ENCODE data around the gene CA6. TPM values are rescaled to one million over a fixed set of nuclear protein-coding genes. Genes with fewer than 3 reads are reported as not detected.

The CA6 gene
- total and polyA plus RNA-seq, 2 of the 8 experiments (the other 6 are each of a cell fraction or from before 2014, with no cell fraction given): not detected

DNA sequence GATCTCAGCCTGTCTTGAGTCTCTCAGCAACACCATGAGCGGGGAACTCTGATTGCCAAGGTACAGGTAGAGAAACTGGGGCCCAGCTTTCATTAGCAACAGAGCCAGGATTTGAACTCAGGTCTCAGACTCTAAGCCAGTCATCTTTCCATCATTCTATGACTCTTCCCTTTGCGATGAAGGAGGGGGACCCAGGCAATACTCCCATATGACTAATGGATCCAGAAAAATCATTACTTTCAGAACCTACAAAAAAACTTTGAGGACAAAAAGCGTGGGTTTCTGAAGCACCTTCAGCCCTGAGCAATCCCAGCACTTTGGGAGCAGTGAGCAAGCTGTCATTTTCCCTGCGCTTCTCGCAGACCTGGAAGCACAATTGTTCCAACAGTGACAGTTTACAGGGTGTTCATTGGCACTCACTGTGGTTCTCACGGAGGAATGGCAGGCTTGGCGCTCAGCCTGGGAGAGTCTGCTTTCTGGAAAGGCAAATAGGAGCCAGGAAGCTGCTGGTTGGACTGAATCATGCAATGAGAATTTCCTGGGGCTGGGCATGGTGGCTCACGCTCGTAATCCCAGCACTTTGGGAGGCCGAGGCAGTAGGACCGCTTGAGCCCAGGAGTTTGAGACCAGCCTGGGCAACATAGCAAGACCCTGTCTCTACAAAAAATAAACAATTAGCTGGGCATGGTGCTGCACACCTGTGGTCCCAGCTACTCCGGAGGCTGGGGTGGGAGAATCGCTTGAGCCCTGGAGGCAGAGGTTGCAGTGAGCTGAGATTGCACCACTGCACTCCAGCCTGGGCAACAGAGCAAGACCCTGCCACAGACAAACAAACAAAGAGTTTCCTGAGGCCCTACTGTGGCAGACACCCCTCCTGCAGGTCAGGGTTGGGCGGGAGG lies 40.5 kb downstream of the CA6 start:
- Histone ChIP-seq H2BK15ac (ENCODE audit: low read length) (no peak overlapping the region), H3K4me1 (replicated peaks in 1 of 4; ENCODE audit: control insufficient read depth in 3 of 4, insufficient read depth in 4 of 4, low read length in 3 of 4) (peaks cover 0 to 2% (median 0%) of the 10 kb centered on the region in 4 experiments; a peak in 2 of 7 replicates), H3K23me2 (ENCODE audit: low read depth, low read length) (peaks cover 2% of the 10 kb centered on the region; the same call in 1 of the 2 replicates), H3K79me2 (ENCODE audit: control insufficient read depth in 1 of 2, insufficient read depth in 2 of 2, low read length in 2 of 2) (no peaks in the 10 kb centered on the region), H2AFZ (ENCODE audit: low read length) (no peak overlapping the region), H3K36me3 (ENCODE audit: control insufficient read depth in 2 of 4, insufficient read depth in 4 of 4, low read length in 3 of 4) (no peaks in the 10 kb centered on the region), H3K4ac (replicated peaks; ENCODE audit: insufficient read length, low read depth, low read length) (no peak overlapping the region), H4K8ac (ENCODE audit: extremely low read depth, insufficient read depth, low read length) (no peak overlapping the region), H3K27me3 (replicated peaks in 1 of 4; ENCODE audit: control insufficient read depth in 3 of 4, extremely low read depth in 1 of 4, insufficient read depth in 3 of 4, low read length in 3 of 4) (no peaks in the 10 kb centered on the region), H3K56ac (replicated peaks; ENCODE audit: insufficient read length, low read depth, low read length) (no peak overlapping the region), H3K14ac (ENCODE audit: insufficient read length) (no peak overlapping the region), H3K4me2 (ENCODE audit: insufficient read depth in 1 of 2, low read depth in 2 of 2, low read length in 2 of 2) (no peak overlapping the region), H2BK5ac (ENCODE audit: low read depth, low read length) (no peak overlapping the region), H3K9ac (replicated peaks in 1 of 4; ENCODE audit: extremely low read depth in 1 of 4, low read depth in 3 of 4, low read length in 3 of 4) (no peak overlapping the region), H4K91ac (replicated peaks; ENCODE audit: insufficient read length, low read length) (no peak overlapping the region), H3K23ac (ENCODE audit: insufficient read length) (no peak overlapping the region), H4K20me1 (replicated peaks in 1 of 2; ENCODE audit: control insufficient read depth in 1 of 2, insufficient read depth in 2 of 2, low read length in 2 of 2) (no peaks in the 10 kb centered on the region), H4K5ac (ENCODE audit: insufficient read length, low read depth, low read length) (no peak overlapping the region), H3K27ac (ENCODE audit: low read depth, low read length) (no peak overlapping the region), H3K4me3 (ENCODE audit: extremely low read depth in 1 of 4, insufficient read depth in 2 of 4, low read depth in 3 of 4, low read length in 4 of 4) (no peak overlapping the region), H3K18ac (ENCODE audit: extremely low read depth, low read length) (no peak overlapping the region), H2BK12ac (ENCODE audit: low read depth, low read length) (no peak overlapping the region), H2BK120ac (replicated peaks; ENCODE audit: low read depth, low read length) (no peak overlapping the region), H2AK5ac (ENCODE audit: low read depth, low read length) (no peak overlapping the region), H2BK20ac (ENCODE audit: low read length) (no peak overlapping the region), H3K79me1 (ENCODE audit: low read depth, low read length) (no peaks in the 10 kb centered on the region), H3K9me3 (ENCODE audit: insufficient read depth in 2 of 2, low read depth in 1 of 2, low read length in 1 of 2) (no peaks in the 10 kb centered on the region)
- ChIA-PET CTCF (ENCODE audit: partially characterized antibody) (interaction anchor here (0.6 to 5.9 kb wide), 17 partner anchors 18 to 137 kb away, joined by 3 to 45 read pairs (median 6); no protein-coding TSS in a partner anchor), POLR2A (ENCODE audit: partially characterized antibody) (interaction anchor here (1.1 to 1.8 kb wide), 2 partner anchors 23 to 109 kb away, joined by 3 read pairs; no protein-coding TSS in a partner anchor)
- DNase-seq (ENCODE audit: low read depth in 1 of 2, low spot score in 2 of 2): no peak
- no peak for FAIRE-seq
- 91% methylated on average over 14 of the region's 14 CpGs; no CpG with 5 or more reads in 1 of the 2 experiments for WGBS, 2 experiments (ENCODE audit: extremely low coverage in 1 of 2, insufficient coverage in 1 of 2, insufficient read length in 1 of 2, insufficient replicate concordance in 2 of 2, low coverage in 1 of 2, low lambda C conversion rate in 2 of 2, missing lambda C conversion rate in 1 of 2)
- no peak for TF ChIP-seq FOSL1 (IDR thresholded peaks at IDR 0.05; ENCODE audit: insufficient read depth, low read depth, low read length)
